ENCODE data around the gene MTA3.

The MTA3 gene

GRCh38 chr2:42762155-42762554 is 193.7 kb downstream of the MTA3 start:
- H3K27ac ChIP-seq (replicated peaks), result no peak overlapping the region
- H3K4me3 ChIP-seq (replicated peaks; ENCODE audit: insufficient read depth, low read length), result no peak overlapping the region
- no peak for TF ChIP-seq CTCF (IDR thresholded peaks at IDR 0.05; ENCODE audit: insufficient read depth, low read length)
- TF ChIP-seq SPI1 (IDR thresholded peaks at IDR 0.05; ENCODE audit: borderline replicate concordance, low read depth), result no peak
- no peak for TF ChIP-seq GABPA (IDR thresholded peaks at IDR 0.05; ENCODE audit: low read depth)
- TF ChIP-seq REST (IDR thresholded peaks at IDR 0.05; ENCODE audit: insufficient replicate concordance, low read depth), result no peak
- no peak for TF ChIP-seq POLR2AphosphoS5 (IDR thresholded peaks at IDR 0.05; ENCODE audit: low read depth)
- DNase-seq (ENCODE audit: low read depth in 1 of 2, low spot score in 1 of 2), result no peak
- no peaks in the 10 kb centered on the region for H3K27me3 ChIP-seq (ENCODE audit: insufficient read depth, poor library complexity, severe bottlenecking)

GRCh38 chr2:42762823-42763804 is 194.7 kb downstream of the MTA3 start:
- H3K4me3 ChIP-seq (replicated peaks; ENCODE audit: insufficient read depth, low read length), result no peak overlapping the region
- DNase-seq (ENCODE audit: low read depth in 1 of 2, low spot score in 1 of 2), result no peak

More at GRCh38 chr2:42762823-42763804, 194.7 kb downstream of the MTA3 start:
- TF ChIP-seq SPI1 (IDR thresholded peaks at IDR 0.05; ENCODE audit: borderline replicate concordance, low read depth) (no peak), GABPA (IDR thresholded peaks at IDR 0.05; ENCODE audit: low read depth) (no peak), POLR2AphosphoS5 (IDR thresholded peaks at IDR 0.05; ENCODE audit: low read depth) (no peak), REST (IDR thresholded peaks at IDR 0.05; ENCODE audit: insufficient replicate concordance, low read depth) (no peak), CTCF (IDR thresholded peaks at IDR 0.05; ENCODE audit: insufficient read depth, low read length) (no peak)
- Histone ChIP-seq H3K27me3 (ENCODE audit: insufficient read depth, poor library complexity, severe bottlenecking) (no peaks in the 10 kb centered on the region), H3K27ac (replicated peaks) (no peak overlapping the region; the same call in 1 of the 2 replicates)
